GM21515 (cell line): Measurements from ENCODE around the gene SETD7.

ENCODE experiments used
- ATAC-seq: cut with Tn5 transposase; IDR thresholded peaks from one replicate; pipeline ENCODE4 v1.9.1; 2021; ENCODE audit not compliant: unreplicated experiment

The SETD7 gene

GRCh38 chr4:139552517-139553307 is 3.3 kb downstream of the SETD7 start:
- no peak for ATAC-seq

GRCh38 chr4:139550724-139551429 is 5.1 kb downstream of the SETD7 start:
- no peak for ATAC-seq

- ATAC-seq, result no peak
Observed at GRCh38 chr4:139547979-139548378, 8.0 kb downstream of the SETD7 start.

- ATAC-seq, result no peak
Observed at GRCh38 chr4:139540632-139541031, 15.4 kb downstream of the SETD7 start.

- no peak for ATAC-seq
Observed at GRCh38 chr4:139540161-139540560, 15.9 kb downstream of the SETD7 start.

- no peak for ATAC-seq
Observed at GRCh38 chr4:139537292-139537691, 18.7 kb downstream of the SETD7 start.

GRCh38 chr4:139535871-139536234 is 20.2 kb downstream of the SETD7 start:
- ATAC-seq, result no peak

- ATAC-seq, result no peak
Observed at GRCh38 chr4:139535228-139535870, 20.7 kb downstream of the SETD7 start.

- no peak for ATAC-seq
Observed at GRCh38 chr4:139534287-139534950, 21.6 kb downstream of the SETD7 start.

- ATAC-seq, result no peak
Observed at GRCh38 chr4:139533511-139533910, 22.5 kb downstream of the SETD7 start.

GRCh38 chr4:139532947-139533346 is 23.1 kb downstream of the SETD7 start:
- ATAC-seq, result no peak

GRCh38 chr4:139530833-139531427 is 25.1 kb downstream of the SETD7 start:
- ATAC-seq, result no peak

- ATAC-seq, result peak; percentile 71
Observed at GRCh38 chr4:139528377-139529005, 27.5 kb downstream of the SETD7 start.

GRCh38 chr4:139526928-139527327 is 29.1 kb downstream of the SETD7 start:
- ATAC-seq, result no peak

GRCh38 chr4:139525414-139525813 is 30.6 kb downstream of the SETD7 start:
- peak; percentile 41 for ATAC-seq

- ATAC-seq, result peak; percentile 39
Observed at GRCh38 chr4:139524062-139524631, 31.9 kb downstream of the SETD7 start.

- ATAC-seq, result no peak
Observed at GRCh38 chr4:139523076-139523475, 32.9 kb downstream of the SETD7 start.

- ATAC-seq, result peak; percentile 24
Observed at GRCh38 chr4:139522457-139522856, 33.6 kb downstream of the SETD7 start.

GRCh38 chr4:139521754-139522401 is 34.1 kb downstream of the SETD7 start:
- ATAC-seq, result peak; percentile 56

GRCh38 chr4:139515531-139515958 is 40.5 kb downstream of the SETD7 start:
- ATAC-seq, result no peak
